ENCODE measurements around the gene BDKRB2.

Gene BDKRB2

DNA sequence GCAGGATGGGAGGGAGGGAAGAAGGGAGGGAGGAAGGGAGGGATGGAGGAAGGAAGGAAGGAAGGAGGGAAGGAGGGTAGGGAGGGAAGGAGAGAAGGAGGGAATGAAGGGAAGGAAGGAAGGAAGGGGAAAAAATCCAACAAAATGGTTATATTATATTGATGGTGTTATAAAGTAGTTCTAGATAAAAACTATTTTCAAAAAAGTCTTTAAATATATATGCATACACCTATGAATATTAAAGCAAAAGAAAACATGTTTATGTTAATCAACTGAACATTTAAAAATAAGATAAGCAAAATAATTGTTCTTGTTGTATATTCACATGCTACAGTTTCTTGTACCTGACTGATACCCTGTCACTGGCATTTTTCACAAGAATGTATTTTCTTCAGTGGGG lies 53.3 kb downstream of the BDKRB2 start:
- no peak for TF ChIP-seq EZH2phosphoT487 (IDR thresholded peaks at IDR 0.05; ENCODE audit: low read depth)
- no peak for TF ChIP-seq CTCF (IDR thresholded peaks at IDR 0.05; ENCODE audit: low read depth, low read length)
- Histone ChIP-seq H3K36me3 (replicated peaks; ENCODE audit: low read depth, low read length) (no peaks in the 10 kb centered on the region), H4K20me1 (ENCODE audit: insufficient read depth, low read length) (no peaks in the 10 kb centered on the region), H2AFZ (ENCODE audit: low read depth, low read length) (no peak overlapping the region), H3K9me3 (ENCODE audit: insufficient read depth, low read length) (no peaks in the 10 kb centered on the region), H3K27ac (ENCODE audit: low read length) (no peak overlapping the region), H3K79me2 (ENCODE audit: low read length) (no peaks in the 10 kb centered on the region), H3K4me1 (ENCODE audit: low read length) (no peaks in the 10 kb centered on the region), H3K27me3 (ENCODE audit: low read depth, low read length) (peaks cover 62% of the 10 kb centered on the region), H3K9ac (ENCODE audit: low read length) (no peak overlapping the region), H3K4me2 (ENCODE audit: low read length) (no peak overlapping the region), H3K4me3 (ENCODE audit: low read length) (no peak overlapping the region)

GRCh38 chr14:96260341-96260821 lies 55.7 kb downstream of the BDKRB2 start:
- Histone ChIP-seq H3K36me3 (replicated peaks; ENCODE audit: low read depth, low read length) (no peaks in the 10 kb centered on the region), H4K20me1 (ENCODE audit: insufficient read depth, low read length) (no peaks in the 10 kb centered on the region), H2AFZ (ENCODE audit: low read depth, low read length) (no peak overlapping the region), H3K79me2 (ENCODE audit: low read length) (no peaks in the 10 kb centered on the region), H3K9ac (ENCODE audit: low read length) (no peak overlapping the region), H3K9me3 (ENCODE audit: insufficient read depth, low read length) (no peaks in the 10 kb centered on the region), H3K4me2 (ENCODE audit: low read length) (no peak overlapping the region), H3K27me3 (ENCODE audit: low read depth, low read length) (peaks cover 52% of the 10 kb centered on the region), H3K4me1 (ENCODE audit: low read length) (no peaks in the 10 kb centered on the region), H3K4me3 (ENCODE audit: low read length) (no peak overlapping the region), H3K27ac (ENCODE audit: low read length) (no peak overlapping the region)
- TF ChIP-seq EZH2phosphoT487 (IDR thresholded peaks at IDR 0.05; ENCODE audit: low read depth) (no peak), CTCF (IDR thresholded peaks at IDR 0.05; ENCODE audit: low read depth, low read length) (no peak)

DNA sequence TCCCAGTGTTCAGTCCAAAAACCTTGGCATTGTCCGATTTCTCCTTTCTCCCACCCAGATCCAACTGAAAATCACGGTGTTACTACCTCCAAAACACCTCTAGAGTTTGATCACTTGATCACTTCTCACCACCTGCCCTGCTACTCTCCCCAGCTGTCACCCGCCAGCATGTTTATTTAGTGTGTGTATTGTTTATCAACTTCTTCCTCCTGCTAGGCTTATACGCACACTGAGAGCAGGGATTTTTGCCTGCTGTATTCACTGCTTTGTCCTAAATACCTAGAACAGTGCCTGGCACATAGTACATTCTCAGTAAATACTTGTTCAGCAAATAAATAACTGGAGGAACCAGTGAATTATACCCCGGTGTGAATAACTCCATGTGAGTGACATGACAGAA lies 56.4 kb downstream of the BDKRB2 start:
- TF ChIP-seq CTCF (IDR thresholded peaks at IDR 0.05; ENCODE audit: low read depth, low read length) (no peak), EZH2phosphoT487 (IDR thresholded peaks at IDR 0.05; ENCODE audit: low read depth) (no peak)
- H3K9ac ChIP-seq (ENCODE audit: low read length): no peak overlapping the region
- peaks cover 47% of the 10 kb centered on the region for H3K27me3 ChIP-seq (ENCODE audit: low read depth, low read length)
- H3K4me2 ChIP-seq (ENCODE audit: low read length): no peak overlapping the region
- H3K4me1 ChIP-seq (ENCODE audit: low read length): no peaks in the 10 kb centered on the region
- no peaks in the 10 kb centered on the region for H3K79me2 ChIP-seq (ENCODE audit: low read length)
- H4K20me1 ChIP-seq (ENCODE audit: insufficient read depth, low read length): no peaks in the 10 kb centered on the region
- H3K9me3 ChIP-seq (ENCODE audit: insufficient read depth, low read length): no peaks in the 10 kb centered on the region
- no peak overlapping the region for H2AFZ ChIP-seq (ENCODE audit: low read depth, low read length)
- no peak overlapping the region for H3K27ac ChIP-seq (ENCODE audit: low read length)
- H3K36me3 ChIP-seq (replicated peaks; ENCODE audit: low read depth, low read length): no peaks in the 10 kb centered on the region
- no peak overlapping the region for H3K4me3 ChIP-seq (ENCODE audit: low read length)

DNA sequence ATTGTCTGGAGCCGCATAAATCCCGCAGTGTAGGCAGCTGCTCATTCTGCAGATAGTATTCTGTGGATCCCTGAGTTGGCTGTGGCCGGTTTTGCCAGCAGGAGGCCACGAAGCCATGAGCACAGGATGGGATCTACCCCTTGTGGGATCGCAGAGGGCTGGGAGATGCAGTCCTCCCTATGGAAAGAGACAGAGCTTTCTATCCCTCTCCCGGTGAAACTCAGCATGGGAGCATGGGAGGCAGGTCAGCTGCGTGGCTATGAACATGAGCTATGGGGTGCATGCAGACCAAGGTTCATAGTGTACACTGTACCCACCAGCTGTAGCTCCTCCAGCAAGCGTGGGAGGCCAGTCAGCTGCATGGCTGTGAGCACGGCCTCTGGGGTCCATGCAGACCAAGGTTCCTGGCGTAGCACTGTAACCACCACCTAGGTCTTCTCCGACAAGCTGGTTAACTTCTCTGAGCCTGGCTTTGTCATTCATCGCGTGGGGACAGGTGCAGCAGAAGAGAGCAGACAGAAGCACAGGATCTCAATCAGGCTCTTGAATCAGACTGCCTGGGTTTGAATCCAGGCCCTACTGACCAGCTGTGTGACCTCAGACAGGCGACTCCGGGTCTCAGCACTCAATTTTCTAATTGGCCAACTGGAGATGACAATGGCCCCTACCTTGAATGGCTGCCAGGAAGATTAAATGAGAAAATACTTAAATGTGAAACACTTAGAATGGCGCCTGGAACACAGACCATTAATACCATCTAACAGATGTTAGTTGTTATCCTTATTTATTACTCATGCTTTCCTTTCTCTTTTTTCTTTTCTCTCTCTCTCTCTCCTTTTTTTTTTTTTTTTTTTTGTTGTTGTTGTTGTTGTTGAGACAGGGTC lies 57.4 kb downstream of the BDKRB2 start:
- Histone ChIP-seq H3K4me2 (ENCODE audit: low read length) (no peak overlapping the region), H3K9me3 (ENCODE audit: insufficient read depth, low read length) (no peaks in the 10 kb centered on the region), H3K79me2 (ENCODE audit: low read length) (no peaks in the 10 kb centered on the region), H3K4me1 (ENCODE audit: low read length) (no peaks in the 10 kb centered on the region), H2AFZ (ENCODE audit: low read depth, low read length) (no peak overlapping the region), H3K36me3 (replicated peaks; ENCODE audit: low read depth, low read length) (no peaks in the 10 kb centered on the region), H3K9ac (ENCODE audit: low read length) (no peak overlapping the region), H4K20me1 (ENCODE audit: insufficient read depth, low read length) (no peaks in the 10 kb centered on the region), H3K27ac (ENCODE audit: low read length) (no peak overlapping the region), H3K4me3 (ENCODE audit: low read length) (no peak overlapping the region), H3K27me3 (ENCODE audit: low read depth, low read length) (peaks cover 41% of the 10 kb centered on the region)
- TF ChIP-seq CTCF (IDR thresholded peaks at IDR 0.05; ENCODE audit: low read depth, low read length): no peak
- no peak for TF ChIP-seq EZH2phosphoT487 (IDR thresholded peaks at IDR 0.05; ENCODE audit: low read depth)

Data from OCI-LY3 (cell line).